ENCODE results near the gene HS2ST1.
"Not testable (repeated sequence)": the region's sequence is repeated elsewhere in the genome, so short reads cannot be mapped to it uniquely, and the experiment has no call there.

HS2ST1 gene

DNA sequence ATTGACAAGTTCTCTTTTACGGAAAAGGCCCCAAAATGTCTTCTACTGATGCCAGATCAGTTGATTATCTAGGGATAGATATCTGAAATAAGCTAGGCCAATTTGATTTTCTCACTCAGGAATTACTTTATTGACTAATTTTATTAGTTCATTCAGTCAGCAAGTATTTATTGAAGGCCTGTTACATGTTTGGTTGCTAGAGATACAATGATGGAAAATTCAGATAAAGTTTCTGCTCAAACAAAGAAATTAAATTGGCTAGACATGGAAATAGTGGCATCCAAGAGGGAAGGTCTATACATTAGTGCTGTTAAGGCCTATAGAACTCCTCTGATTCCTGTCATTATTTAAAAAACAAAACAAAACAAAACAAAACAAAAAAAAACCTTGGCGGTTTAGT is 56.5 kb downstream of the HS2ST1 start:
- no peak for DNase-seq (ENCODE audit: low read depth, low spot score)

DNA sequence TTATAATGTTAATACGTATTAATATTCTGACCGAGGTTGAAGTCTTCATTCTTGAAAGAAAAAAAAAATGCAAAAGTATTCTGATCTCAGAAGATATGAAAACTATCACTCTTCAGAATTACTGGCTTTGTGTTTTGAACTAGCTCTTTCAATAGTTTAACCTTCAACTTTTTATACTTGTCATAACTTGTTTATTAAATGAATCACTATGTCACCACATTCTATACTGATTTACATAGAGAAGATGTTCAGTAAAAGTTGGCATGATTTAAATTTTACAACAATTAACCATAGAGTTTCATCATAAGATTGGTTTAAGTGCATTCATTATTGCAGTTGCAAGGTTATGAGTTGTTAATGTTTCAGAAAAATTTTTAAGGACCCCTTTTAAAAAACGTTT is 57.3 kb downstream of the HS2ST1 start:
- DNase-seq (ENCODE audit: low read depth, low spot score): no peak

DNA sequence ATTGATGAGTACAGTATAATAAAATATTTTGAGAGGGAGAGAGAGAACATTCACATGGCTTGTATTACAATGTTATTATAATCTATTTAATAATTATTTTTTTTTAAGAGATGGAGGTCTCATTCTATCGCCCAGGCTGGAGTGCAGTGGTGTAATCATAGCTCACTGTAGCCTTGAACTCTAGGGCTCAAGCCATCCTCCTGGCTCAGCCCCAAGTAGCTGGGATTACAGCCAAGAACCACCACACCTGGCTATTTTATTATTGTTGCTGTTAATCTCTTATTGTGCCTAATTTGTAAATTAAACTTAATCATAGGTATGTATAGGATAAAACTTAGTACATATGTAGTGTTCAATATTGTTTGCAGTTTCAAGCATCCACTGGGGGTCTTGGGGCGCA is 57.8 kb downstream of the HS2ST1 start:
- no peak for DNase-seq (ENCODE audit: low read depth, low spot score)

DNA sequence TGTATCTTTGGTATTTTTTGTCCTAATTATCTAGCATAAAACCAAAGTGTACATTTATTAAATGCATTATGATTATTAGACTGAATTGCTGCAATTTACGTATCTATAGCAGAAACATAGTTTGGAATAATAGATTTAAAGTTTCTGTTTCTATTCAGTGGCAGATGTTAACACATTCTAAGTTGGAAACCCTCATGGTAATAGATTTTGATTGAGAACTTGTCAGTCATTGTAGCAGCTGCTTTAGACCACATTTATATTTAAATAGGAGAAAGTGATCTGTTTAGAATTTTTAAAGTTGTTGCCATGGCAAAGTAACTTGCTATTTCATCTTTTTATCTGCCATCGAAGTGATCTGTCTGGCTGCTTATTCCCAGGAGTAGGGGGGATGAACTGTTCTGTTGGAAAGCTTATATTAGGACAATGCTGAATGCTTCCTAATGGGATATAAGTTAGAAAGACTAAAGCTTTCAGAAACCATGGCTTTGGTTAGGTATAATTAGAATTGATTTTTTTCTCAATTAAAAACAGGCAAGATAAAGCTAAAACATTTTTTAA is 61.6 kb downstream of the HS2ST1 start:
- no peak for DNase-seq (ENCODE audit: low read depth, low spot score)

DNA sequence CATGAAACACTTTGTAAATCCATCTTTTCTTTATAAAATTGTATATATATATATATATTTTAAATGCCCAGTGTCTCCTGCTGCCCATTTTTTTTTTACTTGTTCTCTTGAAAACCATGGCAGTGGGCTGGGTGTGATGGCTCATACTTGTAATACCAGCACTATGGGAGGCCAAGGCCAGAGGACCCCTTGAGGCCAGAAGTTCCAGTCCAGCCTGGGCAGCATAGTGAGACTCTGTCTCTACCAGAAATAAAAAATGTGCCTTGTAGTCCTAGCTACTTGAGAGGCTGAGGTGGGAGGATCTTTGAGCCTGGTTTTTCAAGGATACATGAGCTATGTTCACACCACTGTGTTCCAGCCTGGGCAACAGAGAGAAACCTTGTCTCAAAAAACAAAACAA is 62.2 kb downstream of the HS2ST1 start:
- no peak for DNase-seq (ENCODE audit: low read depth, low spot score)

DNA sequence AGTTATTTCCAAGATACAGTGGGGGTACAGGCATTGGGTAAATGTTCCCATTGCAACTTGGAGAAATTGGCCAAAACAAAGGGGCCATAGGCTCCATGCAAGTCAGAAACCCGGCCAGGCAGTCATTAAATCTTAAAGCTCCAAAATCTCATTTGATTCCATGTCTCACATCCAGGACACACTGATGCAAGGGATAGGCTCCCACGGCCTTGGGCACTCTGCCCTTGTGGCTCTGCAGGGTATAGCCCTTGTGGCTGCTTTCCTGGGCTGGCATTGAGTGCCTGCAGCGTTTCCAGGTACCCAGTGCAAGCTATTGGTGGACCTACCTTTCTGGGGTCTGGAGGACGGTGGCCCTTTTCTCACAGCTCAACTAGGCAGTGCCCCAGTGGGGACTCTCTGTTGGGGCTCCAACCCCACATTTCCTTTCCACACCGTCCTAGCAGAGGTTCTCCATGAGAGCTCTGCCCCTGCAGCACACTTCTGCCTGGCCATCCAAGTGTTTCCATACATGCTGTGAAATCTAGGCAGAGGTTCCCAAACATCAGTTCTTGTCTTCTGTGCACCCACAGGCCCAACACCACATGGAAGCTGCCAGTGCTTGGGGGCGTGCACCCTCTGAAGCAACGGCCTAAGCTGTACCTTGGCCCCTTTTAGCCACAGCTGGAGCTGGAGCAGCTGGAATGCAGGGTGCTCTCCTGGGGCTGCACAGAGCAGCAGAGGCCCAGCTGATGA is 67.2 kb downstream of the HS2ST1 start:
- DNase-seq (ENCODE audit: low read depth, low spot score): no peak

DNA sequence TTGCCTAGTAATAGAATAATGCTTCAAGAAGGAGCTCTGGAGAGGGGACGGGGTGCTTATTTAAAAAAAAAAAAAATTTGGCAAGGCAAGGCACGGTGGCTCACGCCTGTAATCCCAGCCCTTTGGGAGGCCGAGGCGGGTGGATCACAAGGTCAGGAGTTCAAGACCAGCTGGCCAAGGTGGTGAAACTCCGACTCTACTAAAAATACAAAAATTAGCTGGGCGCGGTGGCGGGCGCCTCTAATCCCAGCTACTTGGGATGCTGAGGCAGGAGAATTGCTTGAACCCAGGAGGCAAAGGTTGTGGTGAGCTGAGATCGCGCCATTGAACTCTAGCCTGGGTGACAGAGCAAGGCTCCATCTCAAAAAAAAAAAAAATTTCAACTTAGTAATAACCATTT is 69.2 kb downstream of the HS2ST1 start:
- DNase-seq (ENCODE audit: low read depth, low spot score): not testable (repeated sequence)

DNA sequence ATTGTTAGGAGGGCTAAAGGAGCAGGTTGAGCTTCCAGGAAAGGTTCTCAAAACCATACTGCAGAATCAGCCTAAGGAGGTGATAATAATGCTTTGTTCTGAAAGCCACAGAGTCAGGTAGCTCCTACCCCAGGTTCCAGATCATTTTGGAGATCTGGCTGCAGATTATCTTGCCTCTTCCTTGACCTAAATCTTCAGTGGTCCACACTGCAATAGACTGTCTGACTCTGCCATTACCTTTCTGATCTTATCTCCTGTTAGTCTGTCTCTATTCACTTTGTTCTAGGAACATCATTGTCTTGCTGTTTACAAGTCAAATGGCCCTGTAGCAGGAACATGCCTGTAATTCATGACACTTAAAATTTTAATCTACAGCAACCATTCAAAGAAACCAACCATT is 73.0 kb downstream of the HS2ST1 start:
- no peak for DNase-seq (ENCODE audit: low read depth, low spot score)

DNA sequence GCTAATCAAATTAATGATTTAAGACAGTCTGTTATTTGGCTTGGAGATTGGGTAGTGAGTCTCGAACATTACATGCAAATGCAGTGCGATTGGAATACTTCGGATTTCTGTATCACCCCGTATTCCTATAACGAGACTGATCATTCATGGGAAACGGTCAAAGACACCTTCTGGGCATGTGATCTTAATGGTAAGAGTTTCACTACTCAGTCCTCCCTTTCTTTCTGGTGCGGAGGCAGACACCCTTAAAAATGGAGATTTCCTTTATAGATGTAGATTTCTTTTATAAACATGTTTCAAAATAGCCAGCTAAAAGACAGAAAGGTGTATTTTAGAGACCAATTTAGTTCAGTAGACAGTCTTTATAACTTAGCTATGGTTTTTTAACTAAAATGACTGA is 74.4 kb downstream of the HS2ST1 start:
- no peak for DNase-seq (ENCODE audit: low read depth, low spot score)

DNA sequence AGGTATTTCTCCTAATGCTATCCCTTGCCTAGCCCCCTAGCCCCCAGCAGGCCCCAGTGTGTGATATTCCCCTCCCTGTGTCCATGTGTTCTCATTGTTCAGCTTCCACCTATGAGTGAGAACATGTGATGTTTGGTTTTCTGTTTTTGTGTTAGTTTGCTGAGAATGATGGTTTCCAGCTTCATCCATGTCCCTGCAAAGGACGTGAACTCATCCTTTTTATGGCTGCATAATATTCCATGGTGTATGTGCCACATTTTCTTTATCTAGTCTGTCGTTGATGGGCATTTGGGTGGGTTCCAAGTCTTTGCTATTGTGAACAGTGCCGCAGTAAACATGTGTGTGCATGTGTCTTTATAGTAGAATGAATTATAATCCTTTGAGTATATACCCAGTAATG is 75.3 kb downstream of the HS2ST1 start:
- DNase-seq (ENCODE audit: low read depth, low spot score): not testable (repeated sequence)

DNA sequence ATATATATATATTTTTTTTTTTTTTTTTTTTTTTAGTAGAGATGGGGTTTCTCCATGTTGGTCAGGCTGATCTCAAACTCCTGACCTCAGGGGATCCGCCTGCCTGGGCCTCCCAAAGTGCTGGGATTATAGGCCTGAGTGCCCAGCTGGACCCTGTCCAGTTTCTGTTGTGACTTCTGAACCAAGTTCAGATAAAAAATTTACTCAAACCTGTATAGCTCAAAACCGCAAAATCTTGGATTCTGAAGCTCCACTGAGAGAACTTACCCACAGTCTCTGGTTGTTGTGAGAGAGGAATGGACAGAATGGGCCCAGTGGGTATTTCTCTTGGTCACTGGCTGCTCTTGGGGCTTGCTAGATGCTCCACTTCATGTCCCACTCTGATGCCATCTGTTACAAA is 76.4 kb downstream of the HS2ST1 start:
- DNase-seq (ENCODE audit: low read depth, low spot score): no peak

DNA sequence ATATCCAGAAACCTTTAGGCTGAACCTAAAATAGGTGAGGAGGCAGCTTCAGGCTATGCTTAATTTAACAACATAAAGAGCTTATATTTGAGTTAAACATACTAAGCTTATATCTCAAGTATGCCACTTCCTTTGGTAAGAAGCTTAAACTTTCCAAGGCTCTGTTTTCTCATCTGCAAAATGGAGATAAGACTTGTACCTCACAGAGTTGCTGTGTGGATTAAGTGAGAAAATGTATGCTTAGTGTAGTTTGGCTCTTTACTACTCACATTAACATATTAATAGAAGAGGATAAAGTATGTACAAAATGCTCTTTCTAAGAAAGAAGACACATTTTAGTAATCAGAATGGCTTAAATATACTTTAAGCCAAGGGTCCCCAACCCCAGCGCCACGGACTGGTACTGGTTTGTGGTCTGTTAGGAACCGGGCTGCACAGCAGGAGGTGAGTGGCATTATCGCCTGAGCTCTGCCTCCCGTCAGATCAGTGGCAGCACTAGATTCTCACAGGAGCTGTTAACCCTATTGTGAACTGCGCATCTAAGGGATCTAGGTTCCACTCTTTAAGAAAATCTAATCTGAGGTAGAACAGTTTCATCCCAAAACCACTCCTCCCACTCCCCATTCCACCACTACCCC is 77.2 kb downstream of the HS2ST1 start:
- DNase-seq (ENCODE audit: low read depth, low spot score): no peak

DNA sequence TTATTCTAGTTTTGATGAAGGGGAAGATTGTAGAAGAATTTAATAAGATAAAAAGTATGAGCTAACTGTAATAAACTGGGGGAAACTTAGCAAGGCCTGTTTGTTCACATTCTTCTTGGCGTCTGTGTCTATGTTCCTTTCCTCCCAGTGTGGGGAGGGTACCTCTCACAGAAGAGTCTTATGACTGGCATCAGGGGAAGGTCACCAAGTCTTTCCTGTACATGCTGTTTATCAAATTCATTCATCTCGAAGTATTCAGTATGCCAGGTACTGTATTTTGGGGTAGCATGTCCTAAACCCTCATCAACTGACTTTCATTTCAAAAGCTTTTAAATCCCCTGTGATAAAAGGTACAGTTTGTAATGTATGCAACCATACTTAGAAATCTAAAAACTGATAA is 78.4 kb downstream of the HS2ST1 start:
- DNase-seq (ENCODE audit: low read depth, low spot score): no peak

DNA sequence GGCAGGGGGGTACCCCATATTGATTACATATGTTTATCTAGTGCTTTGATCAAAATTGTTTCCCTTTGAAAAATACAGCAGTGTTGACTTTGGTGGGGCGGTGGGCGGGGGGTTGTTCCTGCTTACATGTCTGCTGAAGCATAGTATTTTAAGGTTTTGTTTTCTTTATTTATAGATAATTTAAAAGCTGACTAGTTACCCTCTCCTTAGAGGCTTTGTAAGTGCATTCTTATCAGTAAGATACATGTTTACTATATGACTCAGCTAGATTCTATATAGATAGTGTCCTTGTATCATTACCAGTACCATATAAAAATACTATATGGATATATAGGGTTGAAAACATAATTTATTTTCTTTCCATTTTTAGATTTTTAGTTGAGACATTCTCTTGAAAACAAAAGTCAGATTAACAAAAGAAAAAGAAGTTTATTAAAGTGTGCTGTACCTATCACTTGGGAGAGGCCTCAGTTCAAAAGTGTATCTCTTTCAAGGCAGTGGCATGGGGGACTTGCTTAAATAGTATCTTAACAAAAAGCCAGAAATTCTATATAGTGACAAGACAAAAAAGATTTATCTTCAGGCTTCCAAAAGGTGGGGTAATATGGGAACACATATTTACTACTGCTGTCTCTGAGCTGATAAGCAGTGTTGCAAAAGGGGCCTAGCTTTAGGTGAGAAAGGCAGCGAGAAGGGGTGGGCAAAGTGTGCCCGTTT is 79.0 kb downstream of the HS2ST1 start:
- DNase-seq (ENCODE audit: low read depth, low spot score): no peak

DNA sequence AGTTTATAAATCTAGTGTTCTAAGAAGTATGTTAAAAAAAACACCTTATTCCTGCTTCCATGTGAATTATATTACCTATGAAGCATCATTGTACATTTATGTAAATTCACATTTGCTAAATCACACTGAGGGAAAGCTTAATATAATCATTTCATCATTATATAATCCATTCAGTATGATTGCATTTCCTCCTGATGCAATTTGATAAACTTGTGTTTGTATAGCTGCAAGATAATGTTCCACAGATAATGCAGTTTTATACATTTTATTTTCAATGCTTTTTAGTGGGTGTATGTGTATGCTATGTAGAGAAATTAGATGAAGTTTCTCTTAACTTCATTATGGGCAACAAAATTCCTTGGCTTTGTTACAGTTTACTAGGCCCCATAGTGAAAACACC is 79.6 kb downstream of the HS2ST1 start:
- no peak for DNase-seq (ENCODE audit: low read depth, low spot score)

DNA sequence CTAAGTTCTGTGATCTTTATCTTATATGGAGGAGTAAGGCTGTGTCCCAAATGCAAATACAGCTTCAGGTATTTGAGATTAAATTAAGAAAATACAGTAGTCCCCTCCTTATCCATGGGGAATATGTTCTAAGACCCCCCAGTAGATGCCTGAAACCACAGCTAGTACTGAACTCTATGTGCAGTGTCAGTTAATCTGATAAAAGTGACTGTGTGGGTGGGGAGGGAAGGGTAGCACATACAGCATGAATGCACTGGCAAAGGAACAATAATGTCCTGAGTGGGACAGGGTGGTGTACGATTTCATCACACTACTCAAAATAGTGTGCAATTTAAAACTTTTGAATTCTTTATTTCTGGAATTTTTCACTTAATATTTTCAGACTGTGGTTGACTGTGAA is 83.1 kb downstream of the HS2ST1 start:
- DNase-seq (ENCODE audit: low read depth, low spot score): no peak

DNA sequence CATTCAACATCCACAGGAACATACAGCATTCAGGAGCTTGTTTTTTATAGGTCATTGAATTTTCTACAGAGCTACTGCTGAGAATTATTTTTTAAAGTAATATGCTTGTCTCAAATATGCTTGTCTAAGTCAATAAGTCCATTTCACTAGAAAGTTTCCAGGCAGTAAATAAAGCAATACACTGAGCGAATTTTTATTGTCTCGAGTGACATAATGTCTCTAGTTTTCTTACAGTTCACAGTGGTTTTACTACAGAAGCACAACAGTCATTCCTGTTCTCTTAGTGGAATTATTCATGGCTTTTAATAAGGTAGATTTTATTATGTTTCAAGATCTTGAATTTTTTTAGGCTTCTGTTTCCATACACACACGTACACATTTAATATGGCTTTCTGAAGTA is 83.8 kb downstream of the HS2ST1 start:
- DNase-seq (ENCODE audit: low read depth, low spot score): no peak

DNA sequence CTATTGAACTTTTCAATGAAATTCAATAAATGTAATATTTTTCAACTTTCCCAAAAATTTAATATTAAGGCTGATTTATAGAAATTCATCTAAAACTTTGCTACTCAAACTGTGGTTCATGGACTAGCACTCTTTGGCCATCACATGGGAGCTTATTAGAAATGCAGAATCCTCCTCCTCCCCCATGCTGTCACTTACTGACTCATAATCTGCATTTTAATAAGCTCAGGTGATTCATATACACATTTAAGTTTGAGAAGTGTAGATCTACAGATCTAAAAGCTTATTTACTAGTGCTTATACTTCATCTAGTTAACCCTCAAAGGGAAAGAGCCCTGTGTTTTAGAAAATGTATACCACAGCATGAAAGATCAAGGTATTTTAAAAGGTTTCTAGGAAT is 84.3 kb downstream of the HS2ST1 start:
- no peak for DNase-seq (ENCODE audit: low read depth, low spot score)

DNA sequence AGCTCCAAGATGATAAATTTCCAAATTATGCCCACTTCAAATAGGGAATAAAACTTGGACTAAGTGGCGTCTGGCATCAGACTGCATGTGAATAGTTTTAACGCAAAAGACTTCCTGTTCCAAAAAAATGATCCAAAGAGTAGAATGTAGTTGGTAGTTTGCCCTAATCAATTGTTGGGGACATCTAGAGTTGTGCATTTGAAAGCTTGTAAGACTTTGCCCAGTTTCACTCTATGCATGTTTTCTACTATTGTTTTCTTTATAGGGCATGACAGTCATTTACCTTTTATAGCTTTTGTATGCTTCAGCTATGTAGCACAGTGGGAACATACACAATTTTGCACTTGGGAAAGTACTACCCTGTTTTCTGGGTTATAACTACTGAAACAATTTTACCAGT is 86.0 kb downstream of the HS2ST1 start:
- DNase-seq (ENCODE audit: low read depth, low spot score): no peak

DNA sequence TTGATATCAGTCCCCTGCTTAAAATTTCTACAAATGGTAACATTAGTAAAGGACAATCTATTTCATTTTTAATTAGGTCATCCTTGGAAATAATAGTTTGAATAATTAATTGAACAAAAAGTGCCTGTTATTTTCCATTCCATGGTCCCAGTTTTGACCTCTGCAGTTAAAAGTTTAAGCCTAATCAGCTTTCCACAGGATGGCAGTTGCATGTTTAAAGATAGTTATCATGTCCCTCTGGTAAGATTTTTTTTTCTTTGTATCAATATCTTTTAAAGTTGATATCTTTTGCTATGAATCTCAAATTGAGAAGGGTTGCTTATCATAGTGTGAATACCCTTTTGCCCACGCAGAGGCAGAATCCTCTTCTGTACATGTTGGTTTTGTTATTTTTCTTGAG is 90.4 kb downstream of the HS2ST1 start:
- DNase-seq (ENCODE audit: low read depth, low spot score): no peak

DNA sequence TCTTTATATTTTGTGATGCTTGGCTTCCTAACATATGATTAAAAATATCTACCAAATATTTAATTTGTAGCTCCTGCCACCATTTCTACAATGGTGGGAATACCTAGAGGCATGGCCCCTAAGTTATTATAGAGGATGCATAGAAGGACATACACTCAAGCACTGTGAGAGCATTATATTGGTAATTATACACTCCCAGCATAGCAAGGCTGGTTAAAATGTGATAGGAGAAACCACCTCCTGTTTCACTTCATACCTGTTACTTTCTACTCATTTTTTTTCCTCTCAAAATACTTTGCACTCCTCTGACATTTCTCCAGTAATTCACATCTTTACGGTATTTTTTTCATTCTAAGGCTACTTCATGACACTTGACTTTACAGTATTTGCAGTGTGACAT is 92.9 kb downstream of the HS2ST1 start:
- DNase-seq (ENCODE audit: low read depth, low spot score): no peak

DNA sequence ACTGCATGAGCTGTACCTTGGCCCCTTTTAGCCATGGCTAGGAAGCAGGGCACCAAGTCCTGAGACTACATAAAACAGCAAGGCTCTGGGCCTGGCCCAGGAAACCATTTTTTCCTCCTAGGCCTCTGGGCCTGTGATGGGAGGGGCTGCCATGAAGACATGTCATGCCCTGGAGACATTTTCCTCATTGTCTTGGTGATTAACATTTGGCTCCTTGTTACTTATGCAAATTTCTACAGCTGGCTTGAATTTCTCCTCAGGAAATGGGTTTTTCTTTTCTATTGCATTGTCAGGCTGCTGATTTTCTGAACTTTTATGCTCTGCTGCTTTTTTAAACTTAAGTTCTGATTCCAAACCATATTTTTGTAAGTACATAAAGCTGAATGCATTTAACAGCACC is 99.0 kb downstream of the HS2ST1 start:
- not testable (repeated sequence) for DNase-seq (ENCODE audit: low read depth, low spot score)

Measured in smooth muscle cell of the brain vasculature (primary cell).